GM10847 (cell line): ENCODE measurements around the gene SLN.

ENCODE experiments used
- POLR2A ChIP-seq: IDR thresholded peaks from 2 replicates; pipeline ENCODE4 v1.6.1; 2011; ENCODE audit not compliant: insufficient read length; ENCODE audit errors: extremely low read depth

SLN gene

DNA sequence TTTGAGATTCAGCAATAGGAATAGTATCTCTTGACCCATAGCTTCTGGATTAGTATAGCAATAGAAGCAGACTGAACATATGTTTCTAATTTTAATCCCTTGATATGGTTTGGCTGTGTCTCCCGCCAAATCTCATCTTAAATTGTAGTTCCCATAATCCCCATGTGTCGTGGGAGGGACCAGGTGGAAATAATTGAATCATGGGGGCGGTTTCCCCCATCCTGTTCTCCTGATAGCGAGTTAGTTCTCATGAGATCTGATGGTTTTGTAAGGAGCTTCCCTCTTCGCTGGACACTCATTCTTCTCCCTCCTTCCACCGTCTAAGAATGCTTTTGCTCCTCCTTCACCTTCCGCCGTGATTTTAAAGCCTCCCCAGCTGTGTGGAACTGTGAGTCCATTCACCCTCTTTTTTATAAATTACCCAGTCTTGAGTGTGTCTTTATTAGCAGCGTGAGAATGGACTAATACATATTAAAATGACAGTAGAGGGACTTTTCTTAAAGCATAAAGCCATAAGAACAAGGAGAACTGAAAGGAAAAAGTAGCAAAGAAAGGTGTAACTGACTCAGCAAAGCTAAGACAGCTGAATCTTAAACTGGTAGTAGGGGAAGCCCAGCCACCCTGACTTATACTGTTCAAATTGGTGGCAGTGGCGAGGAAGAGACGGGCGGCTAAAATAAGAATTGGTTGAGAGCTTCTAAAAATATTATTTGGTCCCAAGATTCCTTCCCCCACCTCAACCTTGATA, 20.3 kb upstream of the SLN start:
- no peak for TF ChIP-seq POLR2A

DNA sequence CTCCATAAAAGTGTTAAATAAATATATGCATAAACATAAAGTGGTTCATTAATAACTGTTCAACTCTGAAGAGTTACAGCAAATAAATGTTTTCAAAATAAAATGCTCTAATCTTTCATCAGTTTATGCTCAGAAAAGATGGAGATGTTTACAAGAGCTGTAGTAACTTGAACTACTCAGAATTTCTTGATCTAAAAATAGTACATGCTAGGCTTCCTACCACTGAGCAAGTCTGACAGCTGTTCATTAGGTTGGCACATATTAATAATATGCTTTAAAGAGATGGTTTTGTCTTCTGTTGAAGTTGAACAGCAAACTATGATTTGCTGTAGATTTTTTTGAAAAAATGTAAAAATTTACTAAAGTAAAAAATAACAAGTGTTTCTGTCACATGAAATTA, 10.8 kb upstream of the SLN start:
- TF ChIP-seq POLR2A, result no peak

DNA sequence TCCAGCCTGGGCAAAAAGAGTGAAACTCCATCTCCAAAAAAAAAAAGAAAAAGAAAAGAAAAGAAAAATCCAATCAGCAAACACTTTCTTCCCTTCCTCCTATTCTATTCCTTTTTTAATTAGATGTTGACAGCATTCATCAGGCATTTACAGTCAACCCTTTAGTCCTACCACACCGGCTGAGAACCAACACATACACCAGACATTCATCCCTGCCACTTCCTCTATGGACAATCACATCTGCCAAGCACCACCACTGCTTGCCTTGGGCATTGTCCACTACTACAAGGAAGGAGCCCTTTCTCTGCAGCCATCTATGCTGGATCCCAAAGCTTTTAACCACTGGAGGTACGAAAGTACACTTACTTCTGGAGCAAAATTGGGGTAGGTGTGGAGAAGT, 9.4 kb upstream of the SLN start:
- TF ChIP-seq POLR2A, result no peak

DNA sequence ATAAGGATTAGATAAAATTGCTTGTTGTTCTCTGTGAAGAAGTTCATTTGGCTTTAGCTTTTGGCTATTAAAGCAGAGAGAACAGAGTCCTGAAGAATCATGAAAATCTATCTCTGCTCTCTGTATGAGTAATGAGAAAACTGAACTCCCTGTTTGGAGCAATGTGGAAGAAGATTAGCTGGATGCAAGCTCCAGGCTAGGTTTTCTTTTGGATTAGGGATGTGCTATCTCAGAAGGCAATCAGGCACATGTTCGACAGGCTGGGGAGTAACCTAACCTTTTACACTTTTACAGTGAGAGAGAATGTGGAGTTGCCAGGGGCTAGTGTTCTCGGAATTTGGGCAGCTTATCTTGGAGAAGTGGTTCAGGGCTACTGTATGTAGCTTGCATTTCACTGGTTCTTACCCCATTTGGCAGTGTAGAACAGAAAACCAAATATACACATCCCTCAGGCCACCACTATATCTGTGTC, 8.5 kb upstream of the SLN start:
- no peak for TF ChIP-seq POLR2A

- no peak for TF ChIP-seq POLR2A
Measured at GRCh38 chr11:107719557-107720302, 7.9 kb upstream of the SLN start.

- TF ChIP-seq POLR2A, result no peak
Measured at GRCh38 chr11:107719073-107719472, 7.2 kb upstream of the SLN start.

DNA sequence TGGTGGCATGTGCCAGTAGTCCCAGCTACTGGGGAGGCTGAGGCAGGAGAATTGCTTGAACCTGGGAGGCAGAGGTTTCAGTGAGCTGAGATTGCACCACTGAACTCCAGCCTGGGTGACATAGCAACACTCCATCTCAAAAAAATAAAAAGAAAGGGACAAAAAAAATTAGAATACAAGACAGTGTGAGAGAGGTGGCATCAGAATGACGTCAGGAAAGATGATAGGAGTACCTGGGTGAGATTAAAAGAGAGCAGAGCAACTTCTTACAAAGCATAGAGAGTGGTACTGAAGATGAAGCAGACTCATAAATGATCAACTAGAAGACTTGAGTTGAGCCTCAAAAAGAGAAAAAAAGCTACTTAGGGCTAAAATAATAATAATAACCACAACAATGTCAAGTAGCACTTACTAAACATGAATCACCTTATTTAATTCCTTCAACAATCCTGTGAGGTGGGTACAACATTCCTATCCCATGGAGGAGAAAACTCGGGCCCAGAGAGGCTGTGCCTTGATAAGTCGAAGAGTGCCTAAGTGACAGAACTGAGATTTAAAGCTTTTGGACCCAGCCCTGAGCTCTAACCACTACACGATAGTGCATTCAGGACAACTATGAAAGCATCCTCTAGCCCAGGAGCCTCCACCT, 5.2 kb upstream of the SLN start:
- TF ChIP-seq POLR2A, result no peak

GRCh38 chr11:107713009-107713408, 1.2 kb upstream of the SLN start:
- TF ChIP-seq POLR2A, result no peak

DNA sequence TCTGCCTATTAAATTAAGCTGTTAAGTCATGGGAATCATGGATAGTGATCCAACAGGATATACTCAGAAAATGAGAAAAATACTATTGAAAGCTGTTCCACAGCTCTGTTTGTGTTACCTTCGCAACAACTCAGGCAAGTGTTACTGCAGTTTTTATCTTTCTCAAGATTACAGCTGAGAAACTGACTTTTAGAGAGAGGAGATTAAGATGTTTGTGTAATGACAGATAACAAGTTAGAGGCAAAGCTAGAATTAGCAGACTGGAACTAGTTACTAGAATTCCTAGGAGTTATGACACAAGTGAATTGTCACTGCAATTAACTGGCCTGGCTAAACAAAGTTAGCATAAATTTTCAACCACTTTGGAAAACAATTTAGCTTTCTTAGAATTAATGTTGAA, 1.6 kb downstream of the SLN start:
- TF ChIP-seq POLR2A, result no peak

GRCh38 chr11:107708792-107709191, 3.1 kb downstream of the SLN start:
- TF ChIP-seq POLR2A, result no peak

- no peak for TF ChIP-seq POLR2A
Measured at GRCh38 chr11:107707807-107708206, 4.0 kb downstream of the SLN start.

DNA sequence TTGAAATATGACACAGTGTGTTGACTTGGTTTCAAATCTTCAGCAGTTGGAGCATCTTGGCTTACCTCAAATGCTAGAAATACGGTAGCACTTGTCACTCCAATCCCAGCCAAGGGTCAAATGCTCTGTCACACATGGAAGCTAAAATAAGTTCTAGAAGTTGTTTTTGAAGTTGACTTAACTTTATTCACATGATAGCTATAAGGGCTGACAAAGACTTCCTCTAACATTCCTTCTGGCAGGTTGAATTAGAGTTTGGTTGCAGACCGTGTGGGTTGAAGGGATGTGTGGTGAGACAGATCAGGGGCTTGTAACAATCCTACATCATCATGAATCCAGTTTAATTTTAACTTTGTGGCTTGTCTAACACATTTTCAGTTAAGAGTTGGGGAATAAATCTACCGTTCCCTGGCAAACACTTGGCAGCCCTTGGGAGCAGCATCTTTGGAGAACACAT, 4.6 kb downstream of the SLN start:
- no peak for TF ChIP-seq POLR2A

GRCh38 chr11:107706531-107706930, 5.3 kb downstream of the SLN start:
- TF ChIP-seq POLR2A, result no peak

DNA sequence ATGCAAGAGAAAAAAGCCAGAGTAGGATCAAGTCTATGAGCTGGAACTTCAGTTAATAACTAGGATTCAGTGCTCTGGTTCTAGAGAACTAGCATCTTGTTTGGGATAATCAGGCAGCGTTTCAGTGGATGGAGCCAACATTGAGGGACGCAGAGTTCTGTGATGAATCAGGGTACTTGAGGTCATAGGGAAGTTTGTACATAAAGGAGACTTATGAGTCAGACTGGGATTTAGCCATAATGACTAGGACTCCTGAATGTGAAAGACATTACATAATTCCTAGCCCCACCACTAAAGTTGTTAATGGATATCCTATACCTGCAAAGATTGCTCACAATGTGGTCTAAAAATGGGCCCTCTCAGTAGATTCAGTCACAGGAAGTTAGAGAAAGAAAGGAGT, 6.8 kb downstream of the SLN start:
- no peak for TF ChIP-seq POLR2A

DNA sequence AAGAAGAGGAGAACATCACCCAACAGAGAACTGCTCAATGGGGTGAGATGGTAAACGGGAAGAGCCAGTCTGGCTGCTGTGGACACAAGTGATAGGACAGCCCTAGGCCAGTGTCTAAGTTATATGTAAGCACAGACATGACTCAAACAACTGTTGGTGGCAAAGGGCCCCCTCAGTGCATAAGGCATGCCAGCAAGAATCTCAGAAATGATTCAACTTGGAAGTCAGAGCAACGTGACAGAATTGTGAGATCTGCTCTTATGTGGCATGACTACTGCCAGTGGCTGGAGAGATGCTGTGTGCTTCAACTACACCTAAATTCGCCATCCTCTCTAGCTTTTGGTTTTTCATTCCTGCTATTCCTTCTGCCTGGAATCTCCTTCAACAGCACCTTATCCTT, 7.4 kb downstream of the SLN start:
- no peak for TF ChIP-seq POLR2A

DNA sequence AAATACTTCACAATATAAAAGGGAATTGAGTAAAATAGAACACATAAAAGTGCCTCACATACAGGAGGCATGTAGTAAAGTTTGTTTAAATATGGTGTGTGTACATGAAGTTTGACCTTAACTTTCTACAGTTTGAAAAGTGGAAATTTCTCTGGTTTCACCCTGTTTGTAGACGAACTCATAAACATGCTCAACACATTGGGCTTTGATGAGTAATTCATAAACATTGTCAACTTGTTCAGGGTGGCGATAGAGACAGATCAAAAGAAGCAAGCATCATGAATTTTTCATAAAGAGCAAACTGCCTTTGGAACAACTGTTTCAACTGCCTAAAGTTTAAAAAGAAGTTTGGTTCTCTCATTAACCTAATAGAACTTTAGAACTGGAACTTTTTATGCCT, 9.1 kb downstream of the SLN start:
- no peak for TF ChIP-seq POLR2A
